Transverse colon (tissue), 4 donors: Measurements from ENCODE around the gene CAMTA1.

Experiments used
- CTCF ChIP-seq, 5 experiments: fragments of 200-600 bp in 3 of 5; fragments of 450-650 bp in 2 of 5; sonication (generic) in 3 of 5; IDR thresholded peaks; 1 replicate in 2 of 5; 2 replicates in 3 of 5; pipeline ENCODE4 v1.5.1; 2016 to 2017; ENCODE audit warnings: antibody characterized with exemption in 5 of 5, inconsistent platforms in 3 of 5, mild to moderate bottlenecking in 2 of 5, moderate library complexity in 1 of 5
- EP300 ChIP-seq: sonication (generic); formaldehyde crosslinking; IDR thresholded peaks from one replicate; pipeline ENCODE4 v1.6.1; 2017; ENCODE audit warnings: antibody characterized with exemption, low read depth
- POLR2AphosphoS5 ChIP-seq, 3 donors: sonication (generic); formaldehyde crosslinking; IDR thresholded peaks; one replicate each; pipeline ENCODE4 v1.6.1; 2016; ENCODE audit warnings: antibody characterized with exemption in 3 of 3

- TF ChIP-seq EP300 (no peak), CTCF (IDR thresholded peaks at IDR 0.05) (no peak), POLR2AphosphoS5 (IDR thresholded peaks at IDR 0.05) (no peak)
Measured at GRCh38 chr1:6783221-6783620, 2.0 kb upstream of the CAMTA1 start.
